ENCODE data around the gene DYNC1LI2. TPM values are rescaled to one million over a fixed set of nuclear protein-coding genes. Genes with fewer than 3 reads are reported as not detected.
"Not testable (repeated sequence)": the region's sequence is repeated elsewhere in the genome, so short reads cannot be mapped to it uniquely, and the experiment has no call there.

The DYNC1LI2 gene
- total and polyA plus RNA-seq, 2 donors (not counting 1 experiment from before 2014, with no cell fraction given), result 33.9 to 109 TPM

GRCh38 chr16:66798161-66798560 is 46.8 kb upstream of the DYNC1LI2 start:
- no peak overlapping the region for H3K27ac Mint-ChIP-seq
- H3K4me1 Mint-ChIP-seq, result no peaks in the 10 kb centered on the region
- ATAC-seq (ENCODE audit: low read depth), result no peak
- no peak for TF ChIP-seq CTCF (IDR thresholded peaks at IDR 0.05)
- no peak for TF ChIP-seq EZH2 (IDR thresholded peaks at IDR 0.05; ENCODE audit: borderline replicate concordance, insufficient read depth, low read depth, low read length, poor library complexity, severe bottlenecking)
- POLR2A ChIA-PET, result no interaction called here
- Histone ChIP-seq H3K9me3 (ENCODE audit: control extremely low read depth in 1 of 3, control insufficient read depth in 2 of 3, insufficient read depth in 1 of 3, low read length in 2 of 3) (peaks cover 0 to 14% (median 0%) of the 10 kb centered on the region in 3 donors), H3K4me3 (ENCODE audit: control extremely low read depth in 1 of 5, extremely low read depth in 1 of 5, insufficient read depth in 1 of 5, low read depth in 2 of 5, low read length in 4 of 5) (no peak overlapping the region), H3K4me1 (ENCODE audit: control insufficient read depth in 2 of 2, insufficient read depth in 2 of 2, low read length in 2 of 2) (no peaks in the 10 kb centered on the region), H3K9ac (ENCODE audit: low read length) (no peak overlapping the region), H4K20me1 (ENCODE audit: control insufficient read depth, insufficient read depth, low read length, poor library complexity, severe bottlenecking) (no peaks in the 10 kb centered on the region), H3K79me2 (ENCODE audit: control insufficient read depth, insufficient read depth, low read length) (no peaks in the 10 kb centered on the region), H2AFZ (ENCODE audit: insufficient read depth, low read depth, low read length, poor library complexity, severe bottlenecking) (no peak overlapping the region), H3K4me2 (replicated peaks; ENCODE audit: low read depth, low read length, poor library complexity, severe bottlenecking) (no peak overlapping the region), H3K27me3 (replicated peaks in 1 of 4; ENCODE audit: control extremely low read depth in 1 of 4, control insufficient read depth in 3 of 4, insufficient read depth in 4 of 4, low read length in 3 of 4) (no peaks in the 10 kb centered on the region), H3K36me3 (replicated peaks in 1 of 2; ENCODE audit: control extremely low read depth in 1 of 2, control insufficient read depth in 1 of 2, extremely low read depth in 1 of 2, insufficient read depth in 2 of 2, low read length in 1 of 2) (peaks cover 0 to 9% of the 10 kb centered on the region in 2 experiments), H3K27ac (ENCODE audit: low read length in 2 of 2) (no peak overlapping the region)
- no peak for DNase-seq
- H3K4me3 Mint-ChIP-seq, result no peak overlapping the region
- H3K9me3 Mint-ChIP-seq (ENCODE audit: insufficient read depth), result no peaks in the 10 kb centered on the region
- H3K27me3 Mint-ChIP-seq, result no peaks in the 10 kb centered on the region
- no CpG with 5 or more reads among the region's 2 CpGs for WGBS (ENCODE audit: insufficient coverage)
- CTCF ChIA-PET, result no interaction called here
- intact Hi-C loops (cut with micrococcal nuclease), result no loop called here

- CTCF ChIA-PET; ATAC-seq (ENCODE audit: low read depth); H3K4me2 ChIP-seq (replicated peaks; ENCODE audit: low read depth, low read length, poor library complexity, severe bottlenecking); H3K36me3 ChIP-seq (replicated peaks in 1 of 2; ENCODE audit: control extremely low read depth in 1 of 2, control insufficient read depth in 1 of 2, extremely low read depth in 1 of 2, insufficient read depth in 2 of 2, low read length in 1 of 2); H2AFZ ChIP-seq (ENCODE audit: insufficient read depth, low read depth, low read length, poor library complexity, severe bottlenecking); H3K27ac Mint-ChIP-seq; H3K4me3 Mint-ChIP-seq; DNase-seq; POLR2A ChIA-PET; H3K27me3 ChIP-seq (replicated peaks in 1 of 4; ENCODE audit: control extremely low read depth in 1 of 4, control insufficient read depth in 3 of 4, insufficient read depth in 4 of 4, low read length in 3 of 4); H4K20me1 ChIP-seq (ENCODE audit: control insufficient read depth, insufficient read depth, low read length, poor library complexity, severe bottlenecking); H3K4me1 ChIP-seq (ENCODE audit: control insufficient read depth in 2 of 2, insufficient read depth in 2 of 2, low read length in 2 of 2); H3K4me1 Mint-ChIP-seq; H3K9ac ChIP-seq (ENCODE audit: low read length); H3K27me3 Mint-ChIP-seq; H3K9me3 Mint-ChIP-seq (ENCODE audit: insufficient read depth); H3K9me3 ChIP-seq (ENCODE audit: control extremely low read depth in 1 of 3, control insufficient read depth in 2 of 3, insufficient read depth in 1 of 3, low read length in 2 of 3); H3K27ac ChIP-seq (ENCODE audit: low read length in 2 of 2); intact Hi-C loops (cut with micrococcal nuclease); H3K79me2 ChIP-seq (ENCODE audit: control insufficient read depth, insufficient read depth, low read length); H3K4me3 ChIP-seq (ENCODE audit: control extremely low read depth in 1 of 5, extremely low read depth in 1 of 5, insufficient read depth in 1 of 5, low read depth in 2 of 5, low read length in 4 of 5): not testable (repeated sequence)
- WGBS (ENCODE audit: insufficient coverage), result 0% methylated on average over 1 of the region's 6 CpGs
These were observed 42.6 kb upstream of the DYNC1LI2 start for GRCh38 chr16:66793984-66794383.
